Ascending aorta (tissue), 2 donors: ENCODE measurements around the gene PGLYRP2. TPM values are rescaled to one million over a fixed set of nuclear protein-coding genes. Genes with fewer than 3 reads are reported as not detected.
A peak's percentile ranks its signal among the peaks of the same experiment; 100 is the strongest.
"Not testable (repeated sequence)": the region's sequence is repeated elsewhere in the genome, so short reads cannot be mapped to it uniquely, and the experiment has no call there.

Experiments
- DNase-seq, 2 donors: peaks; one replicate each; pipeline ENCODE4 v3.0.0-alpha.2; 2019; ENCODE audit warnings: low spot score in 2 of 2
- H3K27ac ChIP-seq, 2 donors: fragments of 200-600 bp; sonication (generic); one replicate each; pipeline ENCODE4 v1.5.1; 2016 to 2017; ENCODE audit warnings: mild to moderate bottlenecking in 1 of 2
- H3K27me3 ChIP-seq: fragments of 200-600 bp; sonication (generic); one replicate; pipeline ENCODE4 v1.5.1; 2017
- H3K36me3 ChIP-seq, 2 donors: fragments of 200-600 bp; sonication (generic); one replicate each; pipeline ENCODE4 v1.5.1; 2016
- H3K4me1 ChIP-seq, 2 donors: fragments of 200-600 bp; sonication (generic); one replicate each; pipeline ENCODE4 v1.5.1; 2016 to 2017; ENCODE audit warnings: mild to moderate bottlenecking in 1 of 2
- H3K4me3 ChIP-seq, 2 donors: fragments of 200-600 bp; sonication (generic); one replicate each; pipeline ENCODE4 v1.5.1; 2016 to 2017; ENCODE audit warnings: mild to moderate bottlenecking in 1 of 2
- H3K9me3 ChIP-seq, 2 donors: fragments of 200-600 bp; sonication (generic); one replicate each; pipeline ENCODE4 v1.5.1; 2016
- CTCF ChIP-seq, 3 experiments: fragments of 200-600 bp in 2 of 3; fragments of 450-650 bp in 1 of 3; sonication (generic) in 2 of 3; IDR thresholded peaks; one replicate each; pipeline ENCODE4 v1.5.1; 2016 to 2019; ENCODE audit warnings: antibody characterized with exemption in 3 of 3, mild to moderate bottlenecking in 1 of 3, moderate library complexity in 1 of 3
- intact Hi-C: fragments of 100-400 bp; cut with DNase I; formaldehyde crosslinking; loops from one replicate; pipeline ENCODE4 v1.15.1; 2023
- total RNA-seq: library from RNA; depleted of rRNA; stranded (reverse); fragments of >200 nt; gene quantifications from one replicate; pipeline ENCODE4 v1.1.0, GENCODE V29; 2016

Gene PGLYRP2
- total RNA-seq, 1 donor from 2014 or later = not detected

- intact Hi-C loops = no loop called here
- Histone ChIP-seq H3K4me1 (no peaks in the 10 kb centered on the region), H3K4me3 (no peak overlapping the region), H3K36me3 (no peaks in the 10 kb centered on the region), H3K27ac (no peak overlapping the region), H3K9me3 (no peaks in the 10 kb centered on the region), H3K27me3 (peaks cover 4% of the 10 kb centered on the region)
- TF ChIP-seq CTCF (IDR thresholded peaks at IDR 0.05) = no peak
- DNase-seq = no peak
These were observed 3.0 kb downstream of the PGLYRP2 start for GRCh38 chr19:15476325-15476724.

DNA sequence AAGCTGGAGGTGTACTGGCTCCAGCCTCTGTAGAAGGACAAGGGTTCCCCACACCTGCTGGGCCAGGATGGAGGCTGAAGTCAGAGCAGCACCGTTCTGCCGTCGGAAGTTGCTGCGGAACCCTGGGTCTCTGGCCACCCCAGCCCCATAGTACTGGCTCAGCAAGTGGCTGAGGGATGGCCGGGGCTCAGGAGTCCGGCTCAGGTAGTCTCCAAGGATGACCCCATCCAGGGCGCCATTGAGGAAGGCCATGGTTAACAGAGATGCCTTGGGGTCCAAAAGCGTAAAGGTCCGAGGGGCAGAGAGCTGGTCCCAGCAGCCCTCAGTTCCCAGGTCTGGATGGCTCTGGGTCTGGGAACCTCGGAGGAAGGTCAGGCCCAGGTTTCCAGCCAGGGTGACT is 3.7 kb downstream of the PGLYRP2 start:
- DNase-seq = no peak
- Histone ChIP-seq H3K36me3 (no peaks in the 10 kb centered on the region), H3K4me1 (no peaks in the 10 kb centered on the region), H3K4me3 (no peak overlapping the region), H3K27ac (no peak overlapping the region), H3K27me3 (peaks cover 6% of the 10 kb centered on the region), H3K9me3 (no peaks in the 10 kb centered on the region)
- intact Hi-C loops = no loop called here
- TF ChIP-seq CTCF (IDR thresholded peaks at IDR 0.05) = no peak

DNA sequence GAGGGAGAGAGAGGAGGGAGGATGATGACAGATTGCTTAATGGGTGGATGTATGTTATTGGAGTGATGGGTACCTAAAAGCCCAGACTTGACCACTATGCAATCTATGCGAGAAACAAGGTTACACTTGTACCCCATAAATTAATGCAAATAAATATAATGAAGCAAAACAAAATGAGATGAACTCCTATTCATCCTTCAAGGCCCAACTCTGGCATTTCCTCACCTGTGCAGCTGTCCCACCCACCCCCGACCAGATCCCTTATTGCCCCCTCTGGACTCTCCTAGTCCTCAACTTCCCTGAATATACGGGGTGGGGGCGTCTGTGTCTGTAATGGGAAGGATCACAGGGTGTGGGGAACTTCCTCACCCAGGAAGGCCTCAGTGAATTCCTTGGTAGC is 4.1 kb downstream of the PGLYRP2 start:
- Histone ChIP-seq H3K27me3 (peaks cover 6% of the 10 kb centered on the region), H3K9me3 (no peaks in the 10 kb centered on the region), H3K4me1 (no peaks in the 10 kb centered on the region), H3K4me3 (no peak overlapping the region), H3K27ac (no peak overlapping the region), H3K36me3 (no peaks in the 10 kb centered on the region)
- intact Hi-C loops = no loop called here
- no peak for DNase-seq
- no peak for TF ChIP-seq CTCF (IDR thresholded peaks at IDR 0.05)

DNA sequence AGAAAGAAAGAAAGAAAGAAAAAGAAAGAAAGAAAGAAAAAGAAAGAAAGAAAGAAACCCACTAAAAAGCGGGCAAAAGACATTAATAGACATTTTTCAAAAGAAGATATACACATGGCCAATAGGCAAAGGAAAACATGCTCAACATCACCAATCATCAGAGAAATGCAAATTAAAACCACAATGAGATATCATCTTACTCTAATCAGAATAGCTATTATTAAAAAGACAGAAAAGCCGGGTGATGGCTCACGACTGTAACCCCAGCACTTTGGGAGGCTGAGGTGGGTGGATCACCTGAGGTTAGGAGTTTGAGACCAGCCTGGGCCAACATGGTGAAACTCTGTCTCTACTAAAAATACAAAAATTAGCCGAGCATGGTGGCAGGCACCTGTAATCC is 5.5 kb downstream of the PGLYRP2 start:
- DNase-seq, H3K4me1 ChIP-seq, intact Hi-C loops, H3K9me3 ChIP-seq, H3K4me3 ChIP-seq, H3K27ac ChIP-seq, H3K36me3 ChIP-seq: not testable (repeated sequence)
- H3K27me3 ChIP-seq = peaks cover 17% of the 10 kb centered on the region

DNA sequence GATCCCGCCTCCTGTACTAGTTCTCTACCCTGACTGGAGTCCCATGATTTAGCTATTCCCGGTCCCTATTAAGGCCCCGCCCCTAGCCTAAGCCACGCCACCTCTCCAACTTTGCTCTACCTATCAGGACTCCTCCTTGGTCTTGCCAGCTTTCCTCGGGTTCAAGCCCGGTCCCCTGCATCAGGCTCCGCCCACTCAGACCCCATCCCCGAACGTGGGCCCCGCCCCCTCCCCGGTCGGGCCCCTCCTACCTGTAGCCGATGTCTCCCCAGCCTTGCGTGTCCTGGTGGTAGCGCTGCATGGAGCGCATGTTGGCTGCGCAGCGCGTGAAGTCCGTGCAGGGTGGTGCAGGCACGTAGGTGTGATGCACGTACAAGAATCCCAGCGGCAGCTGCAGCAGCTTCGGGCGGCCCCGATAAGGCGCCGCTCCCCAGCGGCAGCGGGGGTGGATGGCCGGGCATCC is 7.6 kb downstream of the PGLYRP2 start:
- no peak for DNase-seq
- peaks cover 17% of the 10 kb centered on the region for H3K27me3 ChIP-seq
- no peak overlapping the region for H3K4me3 ChIP-seq
- no peaks in the 10 kb centered on the region for H3K9me3 ChIP-seq
- intact Hi-C loops = no loop called here
- TF ChIP-seq CTCF (IDR thresholded peaks at IDR 0.05) = no peak
- H3K27ac ChIP-seq = no peak overlapping the region
- H3K4me1 ChIP-seq = peaks cover 0 to 5% of the 10 kb centered on the region in 2 donors
- H3K36me3 ChIP-seq = no peaks in the 10 kb centered on the region

DNA sequence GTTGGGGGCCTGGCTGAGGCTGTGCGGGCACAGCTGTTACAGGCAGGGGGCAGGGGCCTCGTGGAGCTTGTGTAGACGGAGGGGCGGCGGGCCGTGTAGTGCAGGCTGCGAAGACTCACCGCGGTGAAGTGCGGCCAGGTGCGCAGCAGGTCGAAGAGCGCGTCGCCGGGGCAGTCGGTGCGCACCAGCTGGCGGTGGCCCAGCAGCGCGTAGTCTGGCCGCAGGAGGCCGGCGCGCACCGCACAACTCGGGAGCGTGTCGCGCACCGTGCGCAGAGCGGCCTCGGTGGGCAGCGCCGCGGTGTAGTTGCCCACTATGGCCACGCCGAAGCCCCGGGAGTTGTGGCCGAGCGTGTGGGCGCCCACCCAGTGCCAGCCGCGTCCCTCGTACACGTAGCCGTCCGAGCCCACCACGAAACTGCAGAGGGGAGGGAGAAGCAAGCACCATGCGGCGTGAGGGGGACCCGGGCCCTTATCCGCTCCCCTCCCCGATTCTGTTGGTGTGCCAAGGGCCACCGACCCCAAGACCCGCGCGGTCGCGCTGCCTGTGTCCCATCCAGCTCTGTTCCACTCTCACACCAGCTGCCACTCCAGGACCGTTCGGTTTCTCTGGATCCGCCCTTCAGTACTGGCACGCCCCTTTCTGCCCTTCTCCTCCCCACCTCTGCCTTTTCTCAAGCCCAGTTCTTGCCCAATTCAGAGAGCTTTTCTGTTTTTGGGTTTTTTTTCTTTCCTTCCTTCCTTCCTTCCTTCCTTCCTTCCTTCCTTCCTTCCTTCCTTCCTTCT is 9.6 kb downstream of the PGLYRP2 start:
- DNase-seq = no peak
- Histone ChIP-seq H3K4me3 (peak overlapping the region; percentile 42 to 56), H3K27me3 (peaks cover 17% of the 10 kb centered on the region), H3K36me3 (no peaks in the 10 kb centered on the region), H3K27ac (no peak overlapping the region), H3K9me3 (no peaks in the 10 kb centered on the region), H3K4me1 (peaks cover 0 to 5% of the 10 kb centered on the region in 2 donors)
- intact Hi-C loops = no loop called here
- TF ChIP-seq CTCF (IDR thresholded peaks at IDR 0.05) = no peak
